Stimulated activated CD4-positive, alpha-beta T cell treated with anti-CD3 and anti-CD28 coated beads, TNF-alpha, amount 100 ng/mL, for 24 hours (primary cell): ENCODE data around the gene FLNC.

Source experiments
- DNase-seq, 3 experiments: peaks; one replicate each; pipeline ENCODE4 v3.0.0-alpha.2; 2020; ENCODE audit warnings: low read depth in 3 of 3

The FLNC gene, protein sequence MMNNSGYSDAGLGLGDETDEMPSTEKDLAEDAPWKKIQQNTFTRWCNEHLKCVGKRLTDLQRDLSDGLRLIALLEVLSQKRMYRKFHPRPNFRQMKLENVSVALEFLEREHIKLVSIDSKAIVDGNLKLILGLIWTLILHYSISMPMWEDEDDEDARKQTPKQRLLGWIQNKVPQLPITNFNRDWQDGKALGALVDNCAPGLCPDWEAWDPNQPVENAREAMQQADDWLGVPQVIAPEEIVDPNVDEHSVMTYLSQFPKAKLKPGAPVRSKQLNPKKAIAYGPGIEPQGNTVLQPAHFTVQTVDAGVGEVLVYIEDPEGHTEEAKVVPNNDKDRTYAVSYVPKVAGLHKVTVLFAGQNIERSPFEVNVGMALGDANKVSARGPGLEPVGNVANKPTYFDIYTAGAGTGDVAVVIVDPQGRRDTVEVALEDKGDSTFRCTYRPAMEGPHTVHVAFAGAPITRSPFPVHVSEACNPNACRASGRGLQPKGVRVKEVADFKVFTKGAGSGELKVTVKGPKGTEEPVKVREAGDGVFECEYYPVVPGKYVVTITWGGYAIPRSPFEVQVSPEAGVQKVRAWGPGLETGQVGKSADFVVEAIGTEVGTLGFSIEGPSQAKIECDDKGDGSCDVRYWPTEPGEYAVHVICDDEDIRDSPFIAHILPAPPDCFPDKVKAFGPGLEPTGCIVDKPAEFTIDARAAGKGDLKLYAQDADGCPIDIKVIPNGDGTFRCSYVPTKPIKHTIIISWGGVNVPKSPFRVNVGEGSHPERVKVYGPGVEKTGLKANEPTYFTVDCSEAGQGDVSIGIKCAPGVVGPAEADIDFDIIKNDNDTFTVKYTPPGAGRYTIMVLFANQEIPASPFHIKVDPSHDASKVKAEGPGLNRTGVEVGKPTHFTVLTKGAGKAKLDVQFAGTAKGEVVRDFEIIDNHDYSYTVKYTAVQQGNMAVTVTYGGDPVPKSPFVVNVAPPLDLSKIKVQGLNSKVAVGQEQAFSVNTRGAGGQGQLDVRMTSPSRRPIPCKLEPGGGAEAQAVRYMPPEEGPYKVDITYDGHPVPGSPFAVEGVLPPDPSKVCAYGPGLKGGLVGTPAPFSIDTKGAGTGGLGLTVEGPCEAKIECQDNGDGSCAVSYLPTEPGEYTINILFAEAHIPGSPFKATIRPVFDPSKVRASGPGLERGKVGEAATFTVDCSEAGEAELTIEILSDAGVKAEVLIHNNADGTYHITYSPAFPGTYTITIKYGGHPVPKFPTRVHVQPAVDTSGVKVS (N-terminal part only)

DNA sequence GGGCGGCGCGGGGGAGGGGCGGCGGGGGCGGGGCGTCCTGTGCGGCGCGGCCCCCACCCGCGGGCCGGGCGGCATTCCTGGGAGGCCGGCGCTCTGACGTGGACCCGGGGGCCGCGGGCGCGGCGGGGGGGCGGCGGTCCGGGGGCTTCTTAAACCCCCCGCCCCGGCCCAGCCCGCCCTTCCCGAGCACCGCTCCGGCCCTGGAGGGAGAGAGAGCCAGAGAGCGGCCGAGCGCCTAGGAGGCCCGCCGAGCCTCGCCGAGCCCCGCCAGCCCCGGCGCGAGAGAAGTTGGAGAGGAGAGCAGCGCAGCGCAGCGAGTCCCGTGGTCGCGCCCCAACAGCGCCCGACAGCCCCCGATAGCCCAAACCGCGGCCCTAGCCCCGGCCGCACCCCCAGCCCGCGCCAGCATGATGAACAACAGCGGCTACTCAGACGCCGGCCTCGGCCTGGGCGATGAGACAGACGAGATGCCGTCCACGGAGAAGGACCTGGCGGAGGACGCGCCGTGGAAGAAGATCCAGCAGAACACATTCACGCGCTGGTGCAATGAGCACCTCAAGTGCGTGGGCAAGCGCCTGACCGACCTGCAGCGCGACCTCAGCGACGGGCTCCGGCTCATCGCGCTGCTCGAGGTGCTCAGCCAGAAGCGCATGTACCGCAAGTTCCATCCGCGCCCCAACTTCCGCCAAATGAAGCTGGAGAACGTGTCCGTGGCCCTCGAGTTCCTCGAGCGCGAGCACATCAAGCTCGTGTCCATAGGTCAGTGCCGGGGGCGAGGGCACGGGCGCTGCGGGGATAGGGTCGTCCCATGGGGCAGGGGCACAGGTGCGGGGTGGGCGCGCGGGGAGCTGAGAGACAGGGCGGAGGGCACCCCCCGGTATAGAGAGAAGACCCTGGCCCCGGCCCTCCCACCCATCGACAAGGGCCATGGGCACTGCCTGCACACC, at the start of gene FLNC:
TSS of gene FLNC (plus strand) at position 176 of the 947 bp plus-strand sequence. CDS start at position 408, 232 bp downstream.
- peak in 2 of 3 experiments; percentile 6 to 42 for DNase-seq

DNA sequence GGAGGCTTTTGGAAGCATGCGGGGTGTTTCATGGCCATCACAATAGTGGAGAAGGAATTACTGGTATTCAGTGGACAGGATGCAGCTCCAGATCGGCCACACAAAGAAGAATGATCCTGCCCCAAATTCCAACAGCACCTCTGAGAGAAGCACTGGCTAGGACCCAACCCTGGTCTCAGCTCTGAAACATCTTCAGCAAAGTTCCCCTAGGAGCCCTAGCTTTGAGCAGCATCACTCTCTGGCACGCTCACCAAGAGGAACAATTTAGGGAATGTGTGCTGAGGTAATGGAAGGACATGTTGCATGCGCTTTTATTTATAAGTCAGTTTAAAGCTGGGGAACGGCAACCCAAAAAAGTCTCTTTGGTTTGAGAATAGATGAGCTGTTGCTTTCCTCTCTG, 49.1 kb upstream of the FLNC start:
- no peak for DNase-seq

DNA sequence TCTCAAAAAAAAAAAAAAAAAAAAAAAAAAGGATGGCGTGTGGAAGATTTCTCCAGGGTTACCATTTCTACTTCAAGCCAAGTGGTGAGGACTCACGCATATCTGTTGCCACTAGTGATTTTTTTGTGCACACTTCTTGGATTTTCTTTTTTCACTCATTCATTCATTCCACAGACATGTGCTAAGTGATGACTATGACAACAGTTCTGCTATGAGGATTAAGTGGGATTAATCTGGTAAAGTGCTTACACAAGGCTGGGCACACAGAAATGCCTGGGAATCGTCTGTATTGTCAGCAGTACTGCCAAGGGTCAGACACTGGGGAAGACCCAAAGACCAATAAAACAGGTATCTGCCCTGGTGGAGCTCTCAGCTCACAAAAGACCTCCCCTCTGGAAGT, 48.4 kb upstream of the FLNC start:
- no peak for DNase-seq

GRCh38 chr7:128783143-128783861, 46.9 kb upstream of the FLNC start:
- peak in 1 of 3 experiments; percentile 9 for DNase-seq

- DNase-seq = no peak
Measured at GRCh38 chr7:128785738-128786137, 44.5 kb upstream of the FLNC start.

DNA sequence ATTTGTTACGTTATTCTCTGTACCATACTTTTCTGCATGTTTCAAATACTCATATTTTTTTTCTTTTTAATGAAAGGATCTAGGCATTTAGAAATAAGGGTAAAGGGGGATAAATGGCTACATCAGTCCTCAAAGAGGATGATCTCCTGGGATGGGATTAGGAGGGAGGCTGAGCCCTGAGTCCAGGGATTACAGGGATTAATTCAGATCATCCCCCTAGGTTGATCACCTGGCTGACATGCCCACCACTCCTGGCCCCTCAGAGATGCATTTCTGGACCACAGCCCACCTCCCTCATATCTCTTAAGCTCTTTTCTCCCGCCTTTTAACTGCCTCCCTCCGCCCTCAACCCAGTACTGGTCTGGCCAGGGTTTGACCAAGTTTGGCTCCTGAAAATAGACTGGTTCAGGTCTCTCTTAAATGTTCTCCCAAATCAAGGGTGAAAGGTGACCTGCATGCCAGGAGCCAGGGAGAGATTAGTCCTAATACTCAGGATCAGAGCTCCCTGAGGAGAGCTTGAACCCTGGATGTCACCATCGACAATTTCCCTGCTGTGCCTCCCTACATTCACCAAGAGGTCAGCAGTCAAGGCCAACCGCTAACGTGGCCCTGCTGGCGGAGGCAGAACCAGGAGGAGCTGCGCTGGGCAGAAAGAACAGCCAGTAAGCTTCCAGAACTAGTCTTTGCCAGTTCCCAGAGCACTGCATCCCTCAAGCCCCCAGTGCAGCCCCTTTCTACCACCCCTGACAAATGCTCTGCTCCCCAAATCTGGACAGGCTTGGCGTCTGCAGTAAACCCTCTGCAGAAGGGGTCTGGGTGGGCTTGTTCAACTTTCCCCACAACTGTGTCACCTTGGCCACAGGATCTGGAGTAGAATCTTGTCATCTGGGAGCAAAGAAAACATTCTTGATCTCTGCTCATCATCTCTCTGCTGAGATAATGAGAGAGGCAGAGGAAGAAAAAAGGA, 41.5 kb upstream of the FLNC start:
- DNase-seq = no peak

- DNase-seq = no peak
Measured at GRCh38 chr7:128790315-128791041, 39.7 kb upstream of the FLNC start.

GRCh38 chr7:128791121-128791971, 38.9 kb upstream of the FLNC start, which contains the start of gene CCDC136:
TSS of gene CCDC136 (plus strand) at chr7:128791968. CDS start at chr7:128792412, 444 bp downstream.
- peak; percentile 43 to 80 (median 56) for DNase-seq

DNA sequence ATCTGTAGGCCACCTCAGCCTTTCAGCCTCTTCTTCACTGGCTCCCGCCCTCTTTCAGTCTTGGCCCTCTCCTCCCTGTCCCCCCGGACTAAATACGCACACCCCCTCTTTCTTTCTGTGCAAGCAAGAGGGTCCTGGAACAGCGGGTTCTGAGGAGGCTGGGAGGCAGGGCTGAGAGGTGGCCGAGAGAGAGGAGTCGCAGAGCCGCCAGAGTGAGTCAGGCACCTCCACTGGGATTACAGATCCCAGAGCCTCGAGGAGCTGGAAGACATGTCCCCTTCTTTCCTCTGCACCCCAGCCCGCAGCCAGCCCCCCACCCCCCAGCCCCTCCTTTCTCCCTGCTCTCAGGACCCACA, 38.3 kb upstream of the FLNC start:
- DNase-seq = no peak

DNA sequence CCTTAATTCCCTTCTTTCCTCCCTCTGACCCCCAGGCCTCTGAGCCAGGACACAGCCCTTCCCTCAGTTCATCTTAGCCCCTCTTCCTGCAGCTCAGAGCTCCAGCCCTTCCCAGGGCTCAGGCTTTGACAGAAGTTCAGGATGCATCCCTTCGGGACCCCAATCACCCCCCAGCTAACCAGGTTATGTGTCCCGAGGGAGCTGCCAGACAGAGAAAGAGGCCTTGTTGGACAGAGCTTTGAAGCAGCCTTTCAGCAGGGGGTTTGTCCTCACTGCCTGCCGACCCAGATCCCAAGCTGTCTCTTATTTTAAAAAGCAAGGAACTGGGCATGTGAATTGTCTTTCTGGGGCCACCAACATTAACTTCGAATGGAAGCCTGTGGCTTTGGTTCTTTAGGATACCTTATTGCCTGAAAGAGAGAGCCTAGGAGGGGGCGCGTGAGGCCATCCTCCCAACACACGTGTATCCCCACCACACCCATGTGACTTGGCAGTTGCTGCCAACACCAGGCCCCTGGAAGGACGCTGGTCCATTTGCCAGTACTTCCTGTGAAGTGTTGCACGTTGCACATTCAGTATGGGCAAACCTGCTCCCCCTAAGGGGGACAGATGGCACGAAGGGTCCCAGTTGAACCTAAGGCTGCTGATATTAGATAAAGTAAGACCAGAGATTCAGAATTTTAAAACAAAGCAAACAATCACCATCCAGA, 37.6 kb upstream of the FLNC start:
- no peak for DNase-seq

DNA sequence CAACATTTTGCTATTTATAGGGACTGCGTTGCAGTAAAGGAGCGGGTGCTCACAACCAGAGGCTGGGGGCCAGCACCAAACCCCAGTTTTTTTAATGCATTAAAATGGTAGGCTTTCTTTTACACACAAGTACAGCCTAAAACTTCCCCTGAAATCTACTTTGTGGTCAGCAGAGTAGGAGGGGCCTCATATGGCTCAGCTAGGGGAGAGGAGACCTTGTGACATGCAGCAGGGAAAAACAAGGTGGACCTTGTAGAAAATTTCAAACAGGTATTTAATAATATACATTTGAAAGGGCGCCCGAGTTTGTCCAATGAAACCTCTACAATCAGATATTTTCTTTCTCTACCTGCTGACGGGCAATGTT, 37.0 kb upstream of the FLNC start:
- no peak for DNase-seq

DNA sequence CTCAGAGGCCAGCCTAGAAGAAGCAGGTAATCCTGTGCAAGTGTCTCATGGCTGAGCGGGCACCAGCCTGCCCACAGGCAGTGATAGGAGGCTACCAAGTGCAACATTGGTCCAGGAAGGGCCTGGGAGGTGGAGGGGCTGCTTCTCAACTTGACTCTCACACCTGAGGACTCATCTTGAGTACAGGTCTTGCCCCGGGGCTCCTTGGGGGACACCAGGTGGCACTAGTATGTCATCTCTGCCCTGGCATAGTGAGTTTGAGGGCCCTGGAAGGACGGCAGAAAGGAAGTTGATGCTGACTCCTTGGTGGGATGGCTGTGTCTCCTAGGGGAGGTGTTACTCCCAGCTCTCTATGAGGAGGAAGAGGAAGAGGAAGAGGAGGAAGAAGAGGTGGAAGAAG, 36.2 kb upstream of the FLNC start:
- DNase-seq = peak in 1 of 3 experiments; percentile 11

DNA sequence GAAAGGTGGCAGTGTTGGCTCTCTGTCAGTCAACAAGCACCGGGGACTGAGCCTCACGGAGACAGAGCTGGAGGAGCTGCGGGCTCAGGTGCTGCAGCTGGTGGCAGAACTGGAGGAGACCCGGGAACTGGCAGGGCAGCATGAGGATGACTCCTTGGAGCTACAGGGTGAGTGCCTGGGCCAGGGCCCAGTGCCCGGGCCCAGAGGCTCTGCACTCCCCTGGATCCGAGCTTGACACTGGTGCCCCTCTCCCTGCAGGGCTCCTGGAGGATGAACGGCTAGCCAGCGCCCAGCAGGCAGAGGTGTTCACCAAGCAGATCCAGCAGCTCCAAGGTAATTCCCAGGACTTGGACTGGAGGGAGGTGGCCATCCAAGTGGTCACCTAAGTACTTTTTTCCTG, 35.8 kb upstream of the FLNC start:
- DNase-seq = no peak

DNA sequence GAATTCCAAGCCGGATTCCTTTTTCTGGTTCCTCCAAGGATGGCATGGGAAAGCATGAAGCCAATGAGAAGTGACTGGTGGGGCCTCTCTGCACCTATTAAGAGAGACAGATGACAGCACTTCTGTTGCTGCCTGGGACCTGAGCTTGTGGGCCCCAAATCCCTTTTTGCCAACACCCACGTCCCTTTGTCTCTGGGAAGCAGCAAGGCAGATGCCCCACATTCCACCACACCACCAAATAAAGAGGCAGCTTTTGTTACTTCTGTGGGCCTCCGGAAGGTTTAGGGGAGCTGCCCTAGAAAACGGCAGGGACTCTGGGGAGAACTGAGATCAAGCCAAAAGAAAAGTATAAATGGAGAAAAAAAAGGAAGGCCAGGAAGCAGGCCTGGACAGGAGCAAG, 35.1 kb upstream of the FLNC start:
- no peak for DNase-seq

DNA sequence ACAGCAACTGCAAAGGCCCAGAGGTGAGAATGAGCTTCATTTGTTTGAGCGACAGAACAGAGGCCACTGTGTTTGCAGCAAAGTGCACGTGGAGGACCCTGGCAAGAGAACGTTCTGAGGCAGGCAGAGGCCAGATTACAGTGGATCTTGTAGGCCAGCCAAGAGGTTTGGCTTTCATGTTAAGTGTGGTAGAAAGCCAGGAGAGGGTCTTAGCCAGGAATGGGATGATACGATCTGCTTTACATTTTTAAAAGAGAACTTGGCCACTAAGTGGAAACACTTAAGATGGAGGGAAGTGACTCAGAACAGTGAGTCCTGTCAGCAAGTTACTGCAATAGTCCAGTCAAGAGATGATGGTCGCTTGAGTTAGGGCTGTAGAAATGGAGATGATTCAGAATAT, 33.9 kb upstream of the FLNC start:
- DNase-seq = no peak

- no peak for DNase-seq
Measured at GRCh38 chr7:128799451-128799850, 30.8 kb upstream of the FLNC start.

- DNase-seq = no peak
Measured at GRCh38 chr7:128800567-128800966, 29.6 kb upstream of the FLNC start.
